Measurements from ENCODE around the gene MYB.

DNA sequence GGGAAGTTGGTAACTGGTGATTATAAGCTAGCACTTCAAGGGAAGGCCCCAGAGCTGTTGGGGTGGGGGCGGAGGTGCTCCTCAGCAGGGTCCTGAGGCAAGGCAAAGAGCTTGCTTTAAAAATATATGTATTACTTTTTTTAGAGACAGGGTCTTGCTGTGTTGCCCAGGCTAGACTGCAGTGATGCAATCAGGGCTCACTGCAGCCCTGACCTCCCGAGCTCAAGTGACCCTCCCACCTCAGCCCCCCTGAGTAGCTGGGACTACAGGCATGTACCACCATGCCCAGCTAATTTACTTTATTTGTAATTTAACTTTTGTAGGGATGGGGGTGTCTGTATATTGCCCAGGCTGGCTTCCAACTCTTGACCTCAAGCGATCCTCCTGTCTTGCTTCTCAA, 87.2 kb downstream of the MYB start:
- TF ChIP-seq POLR2A (IDR thresholded peaks at IDR 0.05) (no peak), EP300 (IDR thresholded peaks at IDR 0.05) (no peak)
- TF ChIP-seq, protein P1, sequence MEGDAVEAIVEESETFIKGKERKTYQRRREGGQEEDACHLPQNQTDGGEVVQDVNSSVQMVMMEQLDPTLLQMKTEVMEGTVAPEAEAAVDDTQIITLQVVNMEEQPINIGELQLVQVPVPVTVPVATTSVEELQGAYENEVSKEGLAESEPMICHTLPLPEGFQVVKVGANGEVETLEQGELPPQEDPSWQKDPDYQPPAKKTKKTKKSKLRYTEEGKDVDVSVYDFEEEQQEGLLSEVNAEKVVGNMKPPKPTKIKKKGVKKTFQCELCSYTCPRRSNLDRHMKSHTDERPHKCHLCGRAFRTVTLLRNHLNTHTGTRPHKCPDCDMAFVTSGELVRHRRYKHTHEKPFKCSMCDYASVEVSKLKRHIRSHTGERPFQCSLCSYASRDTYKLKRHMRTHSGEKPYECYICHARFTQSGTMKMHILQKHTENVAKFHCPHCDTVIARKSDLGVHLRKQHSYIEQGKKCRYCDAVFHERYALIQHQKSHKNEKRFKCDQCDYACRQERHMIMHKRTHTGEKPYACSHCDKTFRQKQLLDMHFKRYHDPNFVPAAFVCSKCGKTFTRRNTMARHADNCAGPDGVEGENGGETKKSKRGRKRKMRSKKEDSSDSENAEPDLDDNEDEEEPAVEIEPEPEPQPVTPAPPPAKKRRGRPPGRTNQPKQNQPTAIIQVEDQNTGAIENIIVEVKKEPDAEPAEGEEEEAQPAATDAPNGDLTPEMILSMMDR (IDR thresholded peaks at IDR 0.05) = no peak
